Esophagus muscularis mucosa (tissue), 4 donors: ENCODE results near the gene THTPA. TPM values are rescaled to one million over a fixed set of nuclear protein-coding genes. Genes with fewer than 3 reads are reported as not detected.
"Not testable (repeated sequence)": the region's sequence is repeated elsewhere in the genome, so short reads cannot be mapped to it uniquely, and the experiment has no call there.

Experiments
- DNase-seq: peaks from one replicate; pipeline ENCODE4 v3.0.0-alpha.2; 2017; ENCODE audit errors: extremely low spot score
- H3K27ac ChIP-seq, 4 donors: fragments of 200-600 bp; sonication (generic); replicated peaks in 1 of 4; 1 replicate in 3 of 4; 2 replicates in 1 of 4; pipeline ENCODE4 v1.5.1; 2016 to 2019; ENCODE audit warnings: mild to moderate bottlenecking in 1 of 4
- H3K27me3 ChIP-seq, 4 donors: fragments of 200-600 bp; sonication (generic); one replicate each; pipeline versions ENCODE4 v1.5.1 to v1.6.0; 2016 to 2019
- H3K36me3 ChIP-seq, 4 donors: fragments of 200-600 bp; sonication (generic); one replicate each; pipeline ENCODE4 v1.5.1; 2016 to 2019
- H3K4me1 ChIP-seq, 4 donors: fragments of 200-600 bp; sonication (generic); one replicate each; pipeline ENCODE4 v1.5.1; 2016 to 2019
- H3K4me3 ChIP-seq, 4 donors: fragments of 200-600 bp; sonication (generic); 1 replicate in 2 of 4; 2 replicates in 2 of 4; pipeline ENCODE4 v1.5.1; 2016 to 2019; ENCODE audit warnings: mild to moderate bottlenecking in 4 of 4, moderate library complexity in 1 of 4
- H3K9me3 ChIP-seq, 4 donors: fragments of 200-600 bp; sonication (generic); 1 replicate in 3 of 4; 2 replicates in 1 of 4; pipeline ENCODE4 v1.5.1; 2016 to 2019
- CTCF ChIP-seq, 3 experiments: fragments of 200-600 bp in 2 of 3; fragments of 450-650 bp in 1 of 3; sonication (generic) in 2 of 3; IDR thresholded peaks; one replicate each; pipeline ENCODE4 v1.5.1; 2017 to 2019; ENCODE audit warnings: antibody characterized with exemption in 3 of 3, mild to moderate bottlenecking in 2 of 3, moderate library complexity in 1 of 3
- EP300 ChIP-seq: sonication (generic); formaldehyde crosslinking; IDR thresholded peaks from one replicate; pipeline ENCODE4 v1.6.1; 2017; ENCODE audit warnings: antibody characterized with exemption
- POLR2A ChIP-seq: fragments of 450-650 bp; IDR thresholded peaks from one replicate; pipeline ENCODE4 v1.6.1; 2017; ENCODE audit warnings: antibody characterized with exemption, moderate library complexity, mild to moderate bottlenecking, low read depth
- POLR2AphosphoS5 ChIP-seq, 2 donors: sonication (generic); formaldehyde crosslinking; IDR thresholded peaks; one replicate each; pipeline ENCODE4 v1.6.1; 2017; ENCODE audit warnings: antibody characterized with exemption in 2 of 2
- WGBS: methylation state at CpG from one replicate; pipeline ENCODE4 v1.1.5; 2018; 5-methylcytosine and 5-hydroxymethylcytosine counted together
- intact Hi-C: fragments of 100-400 bp; cut with DNase I; formaldehyde crosslinking; loops from one replicate; pipeline ENCODE4 v1.15.1; 2023
- total RNA-seq, 4 donors: library from RNA; depleted of rRNA; stranded (reverse); fragments of >200 nt; gene quantifications; one replicate each; pipeline versions ENCODE4 v1.1.0 to v1.2.1, GENCODE V29; 2016

Gene THTPA
- total RNA-seq, 4 donors from 2014 or later = 18.3 to 20.0 (median 19.7) TPM

- no peak for TF ChIP-seq EP300
- no peak for TF ChIP-seq CTCF (IDR thresholded peaks at IDR 0.05)
- no peak for TF ChIP-seq POLR2A
- no peak for TF ChIP-seq POLR2AphosphoS5 (IDR thresholded peaks at IDR 0.05)
- intact Hi-C loops = no loop called here
- no peak overlapping the region for H3K4me3 ChIP-seq
- 91% methylated on average over 2 of the region's 2 CpGs for WGBS
- H3K36me3 ChIP-seq = no peaks in the 10 kb centered on the region
- no peak overlapping the region for H3K27ac ChIP-seq
- H3K9me3 ChIP-seq = no peaks in the 10 kb centered on the region
- DNase-seq = no peak
- no peaks in the 10 kb centered on the region for H3K4me1 ChIP-seq
- no peaks in the 10 kb centered on the region for H3K27me3 ChIP-seq
Observed at GRCh38 chr14:23604148-23604547, 48.1 kb downstream of the THTPA start.

- no peak overlapping the region for H3K27ac ChIP-seq
- H3K4me3 ChIP-seq = no peak overlapping the region
- no peak for DNase-seq
- no peaks in the 10 kb centered on the region for H3K9me3 ChIP-seq
- intact Hi-C loops = no loop called here
- WGBS = 82% methylated on average over 3 of the region's 3 CpGs
- no peaks in the 10 kb centered on the region for H3K4me1 ChIP-seq
- H3K36me3 ChIP-seq = no peaks in the 10 kb centered on the region
- H3K27me3 ChIP-seq = peaks cover 0 to 5% (median 0%) of the 10 kb centered on the region in 4 donors
- TF ChIP-seq CTCF (IDR thresholded peaks at IDR 0.05) (no peak), POLR2A (no peak)
Observed at GRCh38 chr14:23604675-23605170, 48.7 kb downstream of the THTPA start.

GRCh38 chr14:23605931-23606585 lies 50.0 kb downstream of the THTPA start:
- H3K27me3 ChIP-seq = peaks cover 0 to 16% (median 0%) of the 10 kb centered on the region in 4 donors
- DNase-seq = no peak
- H3K36me3 ChIP-seq = no peaks in the 10 kb centered on the region
- WGBS = 60% methylated on average over 6 of the region's 6 CpGs
- no peaks in the 10 kb centered on the region for H3K9me3 ChIP-seq
- H3K27ac ChIP-seq = no peak overlapping the region
- TF ChIP-seq POLR2AphosphoS5 (IDR thresholded peaks at IDR 0.05) = no peak
- TF ChIP-seq EP300 = no peak
- TF ChIP-seq CTCF (IDR thresholded peaks at IDR 0.05) = no peak
- no peak for TF ChIP-seq POLR2A
- intact Hi-C loops = no loop called here
- no peak overlapping the region for H3K4me3 ChIP-seq
- no peaks in the 10 kb centered on the region for H3K4me1 ChIP-seq

GRCh38 chr14:23608454-23608853 lies 52.4 kb downstream of the THTPA start:
- no peak overlapping the region for H3K27ac ChIP-seq
- intact Hi-C loops = no loop called here
- no peak overlapping the region for H3K4me3 ChIP-seq
- no peaks in the 10 kb centered on the region for H3K4me1 ChIP-seq
- H3K27me3 ChIP-seq = peaks cover 0 to 25% (median 0%) of the 10 kb centered on the region in 4 donors
- no peaks in the 10 kb centered on the region for H3K36me3 ChIP-seq
- no peaks in the 10 kb centered on the region for H3K9me3 ChIP-seq
- WGBS = 50% methylated on average over 1 of the region's 1 CpG
- DNase-seq = no peak
- TF ChIP-seq POLR2A (no peak), CTCF (IDR thresholded peaks at IDR 0.05) (no peak), POLR2AphosphoS5 (IDR thresholded peaks at IDR 0.05) (no peak), EP300 (no peak)

GRCh38 chr14:23609001-23609400 lies 52.9 kb downstream of the THTPA start:
- no peak for TF ChIP-seq CTCF (IDR thresholded peaks at IDR 0.05)
- TF ChIP-seq POLR2AphosphoS5 (IDR thresholded peaks at IDR 0.05) = no peak
- TF ChIP-seq EP300 = no peak
- TF ChIP-seq POLR2A = no peak
- WGBS = 78% methylated on average over 3 of the region's 3 CpGs
- no peak overlapping the region for H3K4me3 ChIP-seq
- no peak overlapping the region for H3K27ac ChIP-seq
- H3K36me3 ChIP-seq = no peaks in the 10 kb centered on the region
- H3K9me3 ChIP-seq = no peaks in the 10 kb centered on the region
- H3K4me1 ChIP-seq = no peaks in the 10 kb centered on the region
- intact Hi-C loops = no loop called here
- H3K27me3 ChIP-seq = peaks cover 0 to 29% (median 0%) of the 10 kb centered on the region in 4 donors
- no peak for DNase-seq

GRCh38 chr14:23609411-23610089 lies 53.5 kb downstream of the THTPA start:
- 62% methylated on average over 7 of the region's 7 CpGs for WGBS
- H3K9me3 ChIP-seq, H3K27ac ChIP-seq, DNase-seq, H3K4me1 ChIP-seq, intact Hi-C loops, H3K36me3 ChIP-seq, H3K4me3 ChIP-seq: not testable (repeated sequence)
- peaks cover 0 to 33% (median 0%) of the 10 kb centered on the region in 4 donors for H3K27me3 ChIP-seq
